ENCODE measurements around the gene C16orf78.
A peak's percentile ranks its signal among the peaks of the same experiment; 100 is the strongest.
"Not testable (repeated sequence)": the region's sequence is repeated elsewhere in the genome, so short reads cannot be mapped to it uniquely, and the experiment has no call there.

The C16orf78 gene

GRCh38 chr16:49350265-49351095, 23.1 kb upstream of the C16orf78 start:
- DNase-seq = peak; percentile 35

GRCh38 chr16:49351096-49351487, 22.5 kb upstream of the C16orf78 start:
- DNase-seq = no peak

- DNase-seq = peak; percentile 7
Measured at GRCh38 chr16:49352892-49353291, 20.7 kb upstream of the C16orf78 start.

- peak; percentile 8 for DNase-seq
Measured at GRCh38 chr16:49353680-49354079, 19.9 kb upstream of the C16orf78 start.

- no peak for DNase-seq
Measured at GRCh38 chr16:49354101-49354500, 19.5 kb upstream of the C16orf78 start.

GRCh38 chr16:49354991-49355390, 18.6 kb upstream of the C16orf78 start:
- DNase-seq = no peak

- no peak for DNase-seq
Measured at GRCh38 chr16:49355933-49356665, 17.5 kb upstream of the C16orf78 start.

- DNase-seq = no peak
Measured at GRCh38 chr16:49356728-49357488, 16.7 kb upstream of the C16orf78 start.

- no peak for DNase-seq
Measured at GRCh38 chr16:49359591-49359990, 14.0 kb upstream of the C16orf78 start.

- DNase-seq = not testable (repeated sequence)
Measured at GRCh38 chr16:49361731-49362130, 11.9 kb upstream of the C16orf78 start.

GRCh38 chr16:49362230-49362629, 11.4 kb upstream of the C16orf78 start:
- DNase-seq = no peak

- no peak for DNase-seq
Measured at GRCh38 chr16:49365711-49366509, 7.7 kb upstream of the C16orf78 start.

- no peak for DNase-seq
Measured at GRCh38 chr16:49366669-49367068, 6.9 kb upstream of the C16orf78 start.

GRCh38 chr16:49369651-49370611, 3.7 kb upstream of the C16orf78 start:
- DNase-seq = no peak

- DNase-seq = no peak
Measured at GRCh38 chr16:49376206-49376605, 2.6 kb downstream of the C16orf78 start.

- DNase-seq = no peak
Measured at GRCh38 chr16:49377196-49377755, 3.7 kb downstream of the C16orf78 start.

- DNase-seq = no peak
Measured at GRCh38 chr16:49378238-49378637, 4.6 kb downstream of the C16orf78 start.

GRCh38 chr16:49378816-49379215, 5.2 kb downstream of the C16orf78 start:
- DNase-seq = no peak

- DNase-seq = no peak
Measured at GRCh38 chr16:49382916-49383315, 9.3 kb downstream of the C16orf78 start.

GRCh38 chr16:49395021-49395420, 21.4 kb downstream of the C16orf78 start:
- DNase-seq = no peak

- no peak for DNase-seq
Measured at GRCh38 chr16:49396206-49396720, 22.7 kb downstream of the C16orf78 start.
